GM12892 (cell line): ENCODE measurements around the gene MCM9.

Experiments used
- POLR2A ChIP-seq: IDR thresholded peaks from 2 replicates; pipeline ENCODE4 v1.6.1; 2011; ENCODE audit warnings: low read depth, low read length, control low read depth
- POLR2AphosphoS5 ChIP-seq: IDR thresholded peaks from 2 replicates; pipeline ENCODE4 v1.6.1; 2011; ENCODE audit warnings: low read depth, low read length, control low read depth
- TAF1 ChIP-seq: IDR thresholded peaks from 2 replicates; pipeline ENCODE4 v1.6.1; 2011; ENCODE audit warnings: low read depth, mild to moderate bottlenecking, control low read depth, low read length, borderline replicate concordance

DNA sequence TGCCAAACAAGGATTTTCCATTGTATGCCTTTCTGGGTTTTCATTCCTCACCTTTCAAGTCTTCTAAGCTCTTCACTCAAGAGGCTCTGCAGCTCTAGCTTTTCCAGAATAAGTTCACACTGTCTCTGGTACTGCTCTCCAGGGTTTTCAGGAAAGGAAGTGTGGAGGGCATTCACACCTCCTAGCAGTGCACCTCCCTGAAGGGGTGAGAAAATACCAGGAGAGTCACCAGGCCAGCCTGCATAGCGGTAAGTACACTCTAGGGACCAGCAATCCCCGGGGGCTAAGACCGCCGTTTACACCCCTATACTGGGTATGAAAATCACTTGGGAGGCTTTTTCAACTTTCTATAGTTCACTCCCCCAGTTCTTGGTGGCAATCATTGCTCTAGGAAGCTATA, 108.9 kb downstream of the MCM9 start:
- TF ChIP-seq TAF1: no peak
- TF ChIP-seq POLR2A: no peak
- no peak for TF ChIP-seq POLR2AphosphoS5
